ENCODE results near the gene FABP1. TPM values are rescaled to one million over a fixed set of nuclear protein-coding genes. Genes with fewer than 3 reads are reported as not detected.
A peak's percentile ranks its signal among the peaks of the same experiment; 100 is the strongest.

FABP1 gene
- total and polyA plus RNA-seq, 2 of the 4 experiments (the other 2 are of a cell fraction): not detected

GRCh38 chr2:88097891-88098557 is 29.8 kb downstream of the FABP1 start:
- no peaks in the 10 kb centered on the region for H3K79me1 ChIP-seq (ENCODE audit: low read depth in 1 of 2, low read length in 2 of 2)
- no peak overlapping the region for H4K5ac ChIP-seq (ENCODE audit: low read depth, low read length)
- no peak overlapping the region for H3K27ac ChIP-seq (ENCODE audit: insufficient read depth, low read length)
- in situ Hi-C loops (cut with MboI; ENCODE audit: low sequenced_read_pairs) (no loop called here), dilution Hi-C loops (cut with HindIII; ENCODE audit: low sequenced_read_pairs, unreplicated experiment) (no loop called here), intact Hi-C loops (cut with micrococcal nuclease) (no loop called here)
- no peaks in the 10 kb centered on the region for H3K4me1 ChIP-seq (ENCODE audit: control insufficient read depth, insufficient read depth, low read length)
- H4K20me1 ChIP-seq (ENCODE audit: insufficient read depth, low read length): no peaks in the 10 kb centered on the region
- no peak for ATAC-seq (ENCODE audit: low read depth)
- H2BK5ac ChIP-seq (ENCODE audit: low read depth, low read length, poor library complexity, severe bottlenecking): no peak overlapping the region
- DNase-seq: no peak
- ChIA-PET POLR2A (ENCODE audit: unreplicated experiment) (no interaction called here), CTCF (no interaction called here)
- H2BK15ac ChIP-seq (ENCODE audit: low read depth, low read length): no peak overlapping the region
- H2AFZ ChIP-seq (replicated peaks; ENCODE audit: low read length, poor library complexity): no peak overlapping the region
- H4K91ac ChIP-seq (ENCODE audit: insufficient read depth, low read depth, low read length): no peak overlapping the region
- no peak overlapping the region for H3K4me3 ChIP-seq (ENCODE audit: insufficient read depth, low read depth, low read length)
- no TSS peak for BruUV-seq (replicated peaks)
- H2AK5ac ChIP-seq (ENCODE audit: low read depth, low read length): no peak overlapping the region
- no peak overlapping the region for H2AK9ac ChIP-seq (replicated peaks; ENCODE audit: low read depth, low read length, poor library complexity)
- no peak overlapping the region for H2BK120ac ChIP-seq (ENCODE audit: low read depth, low read length)
- TF ChIP-seq ELK1 (IDR thresholded peaks at IDR 0.05; ENCODE audit: borderline replicate concordance, low read depth, low read length): no peak
- 0 out of 2 replicates have a peak, but pooled peaks have one; percentile 18 for TF ChIP-seq MAFK (IDR thresholded peaks at IDR 0.05; ENCODE audit: low read depth, low read length)
- TF ChIP-seq MXI1 (IDR thresholded peaks at IDR 0.05; ENCODE audit: borderline replicate concordance, low read depth, low read length): no peak
- no peak overlapping the region for H2BK20ac ChIP-seq (ENCODE audit: low read depth, low read length)
- no peak overlapping the region for H3K18ac ChIP-seq (ENCODE audit: low read depth, low read length)
- H3K4ac ChIP-seq (ENCODE audit: low read depth, low read length): no peak overlapping the region
- whole genome bisulfite sequencing, 2 experiments (ENCODE audit: extremely low coverage in 2 of 2, insufficient read length in 1 of 2): no CpG with 5 or more reads among the region's 4 CpGs
- no peak overlapping the region for H3K56ac ChIP-seq (ENCODE audit: extremely low read depth, insufficient read depth, low read length)
- H3K9me3 ChIP-seq (ENCODE audit: control insufficient read depth, insufficient read depth, low read length): no peaks in the 10 kb centered on the region
- peaks cover 16% of the 10 kb centered on the region for H3K27me3 ChIP-seq (ENCODE audit: control insufficient read depth, insufficient read depth, low read length)
- no peak overlapping the region for H3K4me2 ChIP-seq (ENCODE audit: low read depth, low read length)
- no peaks in the 10 kb centered on the region; the same call in 1 of the 2 replicates for H3K9me1 ChIP-seq (ENCODE audit: insufficient read depth, low read length)
- H3K14ac ChIP-seq (replicated peaks; ENCODE audit: low read depth, low read length): no peak overlapping the region
- no peak overlapping the region for H3K23ac ChIP-seq (ENCODE audit: low read depth, low read length)
- no peak overlapping the region for H3K9ac ChIP-seq (ENCODE audit: low read depth, low read length)
- H3K36me3 ChIP-seq (ENCODE audit: control insufficient read depth, insufficient read depth, low read length): no peaks in the 10 kb centered on the region
- H4K8ac ChIP-seq (ENCODE audit: low read depth in 2 of 2, low read length in 2 of 2): no peak overlapping the region

All from IMR-90 (cell line).